BE2C (cell line): ENCODE measurements around the gene MYBL2.

Source experiments
- DNase-seq: peaks from one replicate; pipeline ENCODE4 v3.0.0-alpha.2; 2020
- H3K27me3 ChIP-seq: fragments of 250-450 bp; sonication (Bioruptor Pico); 2 replicates; pipeline ENCODE4 v1.5.1; 2020; ENCODE audit warnings: mild to moderate bottlenecking
- H3K36me3 ChIP-seq: fragments of 250-450 bp; sonication (Bioruptor Pico); 2 replicates; pipeline ENCODE4 v1.5.1; 2020; ENCODE audit warnings: mild to moderate bottlenecking
- H3K4me1 ChIP-seq: fragments of 250-450 bp; sonication (Bioruptor Pico); 2 replicates; pipeline ENCODE4 v1.5.1; 2020
- H3K4me3 ChIP-seq: 2 replicates; pipeline ENCODE4 v1.5.1; 2011; ENCODE audit warnings: low read depth, low read length
- H3K9me3 ChIP-seq: fragments of 250-450 bp; sonication (Bioruptor Pico); 2 replicates; pipeline ENCODE4 v1.5.1; 2020
- TF ChIP-seq, protein P1 (sequence below): IDR thresholded peaks from 2 replicates; pipeline ENCODE4 v1.5.1; 2012; ENCODE audit warnings: mild to moderate bottlenecking, low read depth, low read length

The MYBL2 gene

DNA sequence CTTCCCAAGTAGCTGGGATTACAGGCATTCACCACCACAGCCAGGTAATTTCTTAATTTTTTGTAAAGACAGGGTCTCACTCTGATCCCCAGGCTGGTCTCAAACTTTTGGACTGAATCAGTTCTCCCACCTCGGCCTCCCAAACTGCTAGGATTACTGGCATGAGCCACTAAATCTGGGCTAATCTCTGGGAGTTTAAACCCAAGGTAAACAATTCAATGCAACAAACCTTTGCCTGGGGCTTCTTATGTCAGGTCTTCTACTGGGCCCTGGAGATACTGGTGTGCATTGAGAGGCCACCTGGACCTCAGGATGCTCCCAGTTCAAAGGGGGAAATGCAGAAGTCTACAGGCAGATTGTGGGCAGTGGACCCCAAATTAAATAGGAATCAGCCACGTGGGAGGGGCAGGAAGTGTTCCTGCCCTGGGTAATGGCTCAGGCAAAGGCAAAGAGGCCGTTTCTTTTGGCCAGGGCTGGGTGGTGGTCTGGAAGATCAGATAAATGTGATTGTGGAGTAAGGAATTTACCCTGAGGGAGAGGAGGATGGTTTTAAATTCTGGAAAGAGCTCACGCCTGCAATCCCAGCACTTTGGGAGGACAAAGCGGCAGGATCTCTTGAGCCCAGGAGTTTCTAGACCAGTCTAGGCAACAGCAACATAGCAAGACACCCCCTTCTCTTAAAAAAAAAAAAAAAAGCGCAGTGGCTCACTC lies 1.3 kb upstream of the MYBL2 start:
- Histone ChIP-seq H3K36me3 (peaks cover 2% of the 10 kb centered on the region; the same call in 1 of the 2 replicates), H3K4me1 (peaks cover 11% of the 10 kb centered on the region), H3K27me3 (no peaks in the 10 kb centered on the region), H3K9me3 (no peaks in the 10 kb centered on the region), H3K4me3 (no peak overlapping the region)
- no peak for DNase-seq
- TF ChIP-seq, protein P1, sequence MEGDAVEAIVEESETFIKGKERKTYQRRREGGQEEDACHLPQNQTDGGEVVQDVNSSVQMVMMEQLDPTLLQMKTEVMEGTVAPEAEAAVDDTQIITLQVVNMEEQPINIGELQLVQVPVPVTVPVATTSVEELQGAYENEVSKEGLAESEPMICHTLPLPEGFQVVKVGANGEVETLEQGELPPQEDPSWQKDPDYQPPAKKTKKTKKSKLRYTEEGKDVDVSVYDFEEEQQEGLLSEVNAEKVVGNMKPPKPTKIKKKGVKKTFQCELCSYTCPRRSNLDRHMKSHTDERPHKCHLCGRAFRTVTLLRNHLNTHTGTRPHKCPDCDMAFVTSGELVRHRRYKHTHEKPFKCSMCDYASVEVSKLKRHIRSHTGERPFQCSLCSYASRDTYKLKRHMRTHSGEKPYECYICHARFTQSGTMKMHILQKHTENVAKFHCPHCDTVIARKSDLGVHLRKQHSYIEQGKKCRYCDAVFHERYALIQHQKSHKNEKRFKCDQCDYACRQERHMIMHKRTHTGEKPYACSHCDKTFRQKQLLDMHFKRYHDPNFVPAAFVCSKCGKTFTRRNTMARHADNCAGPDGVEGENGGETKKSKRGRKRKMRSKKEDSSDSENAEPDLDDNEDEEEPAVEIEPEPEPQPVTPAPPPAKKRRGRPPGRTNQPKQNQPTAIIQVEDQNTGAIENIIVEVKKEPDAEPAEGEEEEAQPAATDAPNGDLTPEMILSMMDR, result no peak

DNA sequence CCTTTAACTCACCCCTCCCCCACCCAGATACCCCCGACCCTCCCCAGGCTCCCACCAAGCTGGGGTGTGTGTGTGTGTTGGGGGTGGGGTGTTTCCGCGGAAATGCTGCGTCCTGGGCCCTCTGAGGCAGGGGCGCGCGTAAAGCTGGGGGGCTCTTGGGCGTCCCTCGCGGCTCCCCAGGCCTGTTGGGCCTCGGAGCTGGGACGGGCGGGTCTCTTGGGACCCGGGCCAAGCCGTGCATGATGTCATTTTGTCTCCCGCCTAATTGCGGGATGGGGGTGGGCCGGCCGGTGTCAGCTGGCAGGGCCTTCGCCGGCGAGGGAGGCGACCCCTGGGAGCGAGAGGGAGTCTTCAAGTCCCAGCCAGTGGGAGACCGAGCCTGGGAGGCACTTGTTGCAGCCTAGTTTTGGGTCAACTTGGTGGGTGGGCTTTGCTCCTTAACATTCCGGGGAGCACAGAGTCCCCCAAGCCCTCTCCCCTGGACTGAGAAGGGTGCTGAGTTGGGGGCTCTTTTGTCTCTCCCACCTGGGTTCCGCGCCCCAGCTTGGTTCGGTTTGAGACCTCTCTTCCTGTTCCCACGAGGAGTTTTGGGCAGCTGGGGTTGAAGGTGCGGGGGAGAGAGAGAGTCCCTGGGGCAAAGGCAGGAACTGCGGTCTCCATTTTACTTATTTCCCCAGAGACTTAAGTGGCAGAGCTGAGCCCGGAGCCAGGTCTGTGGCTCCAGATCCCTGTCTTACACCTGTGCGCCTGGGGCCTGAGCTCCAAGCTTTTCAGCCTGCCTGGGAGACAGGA lies 623 bp downstream of the MYBL2 start:
- H3K4me1 ChIP-seq, result peaks cover 11% of the 10 kb centered on the region
- TF ChIP-seq, protein P1, result no peak
- peak overlapping the region; percentile 64 for H3K4me3 ChIP-seq
- H3K36me3 ChIP-seq, result peaks cover 2% of the 10 kb centered on the region; the same call in 1 of the 2 replicates
- DNase-seq, result peak; percentile 69
- H3K27me3 ChIP-seq, result no peaks in the 10 kb centered on the region
- H3K9me3 ChIP-seq, result no peaks in the 10 kb centered on the region

GRCh38 chr20:43669332-43669731 lies 2.4 kb downstream of the MYBL2 start:
- H3K4me3 ChIP-seq, result no peak overlapping the region
- TF ChIP-seq, protein P1, result no peak
- no peaks in the 10 kb centered on the region for H3K9me3 ChIP-seq
- H3K27me3 ChIP-seq, result no peaks in the 10 kb centered on the region
- peaks cover 6% of the 10 kb centered on the region for H3K4me1 ChIP-seq
- DNase-seq, result no peak
- peaks cover 10% of the 10 kb centered on the region for H3K36me3 ChIP-seq

DNA sequence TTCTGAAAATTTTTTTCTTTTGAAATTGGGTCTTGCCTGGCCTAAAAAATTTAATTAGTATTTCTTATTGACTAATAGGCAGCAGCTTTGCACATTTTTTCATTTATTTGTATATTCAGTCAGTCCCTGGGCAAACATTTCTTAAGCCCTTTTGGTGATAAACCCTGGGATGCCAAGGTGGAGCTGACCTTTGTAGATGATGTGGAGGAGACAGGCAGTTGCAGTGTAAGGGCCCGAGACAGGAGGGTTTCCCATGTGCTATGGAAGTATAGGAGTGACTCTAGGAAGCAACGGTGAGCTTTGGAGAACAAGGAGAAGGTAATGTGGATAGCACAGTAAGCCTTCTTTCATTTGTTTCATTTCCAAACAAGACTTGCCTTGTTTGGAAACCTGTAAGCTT lies 3.5 kb downstream of the MYBL2 start:
- Histone ChIP-seq H3K4me1 (peaks cover 6% of the 10 kb centered on the region), H3K36me3 (peaks cover 10% of the 10 kb centered on the region), H3K4me3 (no peak overlapping the region), H3K9me3 (no peaks in the 10 kb centered on the region), H3K27me3 (no peaks in the 10 kb centered on the region)
- no peak for DNase-seq
- TF ChIP-seq, protein P1, result no peak

DNA sequence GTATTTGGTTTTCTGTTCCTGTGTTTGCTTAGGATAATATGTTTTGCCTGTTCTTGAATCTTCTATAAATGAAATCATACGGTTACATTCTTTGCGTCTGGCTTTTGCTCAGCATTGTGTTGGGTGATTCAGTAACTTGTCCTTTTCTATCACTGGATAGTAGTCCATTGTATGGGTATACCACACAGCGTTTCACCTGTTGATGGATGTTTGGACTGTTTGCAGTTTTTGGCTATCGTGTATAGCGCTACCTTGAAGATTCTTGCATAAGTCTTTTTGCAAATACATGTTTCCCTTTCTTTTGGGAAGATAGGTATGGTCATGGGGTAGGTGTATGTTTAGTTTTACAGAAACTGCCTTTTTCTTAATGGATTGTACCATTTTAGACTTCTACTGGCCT lies 9.5 kb downstream of the MYBL2 start:
- no peak for DNase-seq
- H3K4me3 ChIP-seq, result no peak overlapping the region
- peaks cover 15% of the 10 kb centered on the region for H3K36me3 ChIP-seq
- no peaks in the 10 kb centered on the region for H3K4me1 ChIP-seq
- no peaks in the 10 kb centered on the region for H3K9me3 ChIP-seq
- no peaks in the 10 kb centered on the region for H3K27me3 ChIP-seq
- TF ChIP-seq, protein P1, result no peak

GRCh38 chr20:43680981-43681380 lies 14.1 kb downstream of the MYBL2 start:
- H3K4me1 ChIP-seq, result no peaks in the 10 kb centered on the region
- no peaks in the 10 kb centered on the region for H3K9me3 ChIP-seq
- H3K36me3 ChIP-seq, result peaks cover 22% of the 10 kb centered on the region
- TF ChIP-seq, protein P1, result no peak
- DNase-seq, result no peak
- H3K4me3 ChIP-seq, result no peak overlapping the region
- no peaks in the 10 kb centered on the region for H3K27me3 ChIP-seq
